HCT116 (cell line): ENCODE results near the gene CFAP46. TPM values are rescaled to one million over a fixed set of nuclear protein-coding genes. Genes with fewer than 3 reads are reported as not detected.

ENCODE experiments used
- ATAC-seq: fragments of 200-7000 bp; cut with Tn5 transposase; 2 replicates; pipeline ENCODE4 v1.9.1; 2020; ENCODE audit warnings: mild to moderate bottlenecking, moderate library complexity
- BruUV-seq: library from RNA; stranded (reverse); fragments of 400-500 nt; replicated peaks from 2 replicates; lab custom pipeline; 2021; lab: Mats Ljungman, UMichigan
- CTCF ChIA-PET: fragments of 300-600 bp; sonication (Branson Sonifier 250); formaldehyde crosslinking; loops from one replicate; lab custom pipeline; 2021; ENCODE audit warnings: antibody characterized with exemption; lab: Charles Lee
- POLR2A ChIA-PET: fragments of 300-600, 350-600 bp; sonication (Branson Sonifier 250); formaldehyde crosslinking; loops from one replicate; lab custom pipeline; 2021; ENCODE audit warnings: antibody characterized with exemption; lab: Charles Lee
- RAD21 ChIA-PET, 2 experiments: fragments of 300-600 bp; sonication (Branson Sonifier 250); formaldehyde crosslinking; loops; one replicate each; lab custom pipeline; 2023; ENCODE audit warnings: low total read pairs in 2 of 2; ENCODE audit not compliant: uncharacterized antibody in 2 of 2, unreplicated experiment in 2 of 2, low non-redundant PET in 1 of 2; lab: Charles Lee
- DNase-seq: peaks from one replicate; pipeline ENCODE4 v3.0.0-alpha.2; 2010; ENCODE audit warnings: low read depth, low spot score
- H2AFZ ChIP-seq: fragments of 200-600 bp; shearing (Covaris generic), sonication (generic); 2 replicates; pipeline ENCODE4 v1.6.1; 2017; ENCODE audit warnings: low read depth, mixed run types, mixed read lengths, antibody characterized with exemption, low read length; ENCODE audit not compliant: poor library complexity, severe bottlenecking
- H3K27ac ChIP-seq: 2 replicates; pipeline ENCODE4 v1.5.1; 2012; ENCODE audit warnings: low read depth, low read length
- H3K27me3 ChIP-seq: fragments of 200-600 bp; sonication (generic); 2 replicates; pipeline ENCODE4 v1.6.1; 2016; ENCODE audit warnings: mixed run types, low read length, mixed read lengths; ENCODE audit not compliant: insufficient read depth
- H3K36me3 ChIP-seq, 2 experiments: fragments of 200-500 bp in 1 of 2; fragments of 200-600 bp in 1 of 2; sonication (Bioruptor generic) in 1 of 2; sonication (generic) in 1 of 2; 2 replicates each; pipeline versions ENCODE4 v1.5.1 to v1.6.1; 2014 to 2016; ENCODE audit warnings: low read length in 2 of 2, inconsistent platforms in 1 of 2, mixed read lengths in 1 of 2, mixed run types in 1 of 2; ENCODE audit not compliant: insufficient read depth in 2 of 2, control insufficient read depth in 1 of 2
- H3K4me1 ChIP-seq, 2 experiments: fragments of 200-600 bp in 1 of 2; sonication (generic) in 1 of 2; 2 replicates each; pipeline versions ENCODE4 v1.5.1 to v1.6.1; 2012 to 2017; ENCODE audit warnings: low read length in 2 of 2, inconsistent platforms in 1 of 2, mild to moderate bottlenecking in 1 of 2, mixed read lengths in 1 of 2, mixed run types in 1 of 2, moderate library complexity in 1 of 2; ENCODE audit not compliant: insufficient read depth in 2 of 2, control insufficient read depth in 1 of 2
- H3K4me2 ChIP-seq: fragments of 200-600 bp; sonication (generic); 2 replicates; pipeline ENCODE4 v1.6.1; 2017; ENCODE audit warnings: mixed run types, low read length, mixed read lengths
- H3K4me3 ChIP-seq, 2 experiments: fragments of 200-600 bp in 1 of 2; sonication (generic) in 1 of 2; replicated peaks in 1 of 2; 2 replicates each; pipeline ENCODE4 v1.5.1; 2011 to 2016; ENCODE audit warnings: low read length in 2 of 2, control low read depth in 1 of 2, low read depth in 1 of 2, mild to moderate bottlenecking in 1 of 2, mixed read lengths in 1 of 2, mixed run types in 1 of 2
- H3K79me2 ChIP-seq: fragments of 200-600 bp; sonication (generic); 2 replicates; pipeline ENCODE4 v1.6.1; 2017; ENCODE audit warnings: mild to moderate bottlenecking, mixed run types, low read length, moderate library complexity, mixed read lengths; ENCODE audit not compliant: insufficient read depth
- H3K9ac ChIP-seq: fragments of 200-600 bp; sonication (generic); 2 replicates; pipeline ENCODE4 v1.6.1; 2016; ENCODE audit warnings: low read length, mixed read lengths
- H3K9me2 ChIP-seq: fragments of 200-600 bp; sonication (generic), shearing (Covaris generic); 2 replicates; pipeline ENCODE4 v1.6.1; 2017; ENCODE audit warnings: mixed run types, mild to moderate bottlenecking, moderate library complexity; ENCODE audit not compliant: insufficient read depth
- H3K9me3 ChIP-seq, 2 experiments: fragments of 200-500 bp in 1 of 2; fragments of 200-600 bp in 1 of 2; sonication (Bioruptor generic) in 1 of 2; sonication (generic) in 1 of 2; 2 replicates each; pipeline ENCODE4 v1.6.1; 2014 to 2017; ENCODE audit warnings: low read length in 2 of 2, mixed read lengths in 2 of 2, inconsistent platforms in 1 of 2, low read depth in 1 of 2, mild to moderate bottlenecking in 1 of 2, mixed run types in 1 of 2, moderate library complexity in 1 of 2; ENCODE audit not compliant: control insufficient read depth in 1 of 2, insufficient read depth in 1 of 2
- H4K20me1 ChIP-seq: fragments of 200-600 bp; sonication (generic), shearing (Covaris generic); 2 replicates; pipeline ENCODE4 v1.6.1; 2017; ENCODE audit warnings: mixed run types, mild to moderate bottlenecking, moderate library complexity; ENCODE audit not compliant: insufficient read depth
- ELF1 ChIP-seq: IDR thresholded peaks from 2 replicates; pipeline ENCODE4 v1.6.1; 2012; ENCODE audit warnings: low read depth, borderline replicate concordance
- ZNF274 ChIP-seq: fragments of 200-500 bp; sonication (Bioruptor generic); IDR thresholded peaks from 2 replicates; pipeline ENCODE4 v1.6.1; 2014; ENCODE audit warnings: mild to moderate bottlenecking, low read depth, low read length, inconsistent platforms
- intact Hi-C: fragments of 100-400 bp; cut with micrococcal nuclease; formaldehyde crosslinking; loops from 2 replicates; pipeline ENCODE4 v1.10.0; 2022
- total RNA-seq: library from RNA; stranded (reverse); gene quantifications from one replicate; pipeline ENCODE4 v1.2.1, GENCODE V29; 2021; ENCODE audit not compliant: unreplicated experiment
- TF ChIP-seq, protein P1 (sequence below): IDR thresholded peaks from 2 replicates; pipeline ENCODE4 v1.6.1; 2012
- TF ChIP-seq, protein P2 (sequence below), 3 experiments: fragments of 200-600 bp in 1 of 3; sonication (generic) in 1 of 3; IDR thresholded peaks in 2 of 3; conservative IDR thresholded peaks in 1 of 3; 2 replicates each; pipeline ENCODE4 v1.5.1; 2012 to 2017; ENCODE audit warnings: low read depth in 2 of 3, low read length in 2 of 3, antibody characterized with exemption in 1 of 3, borderline replicate concordance in 1 of 3, control low read depth in 1 of 3, mild to moderate bottlenecking in 1 of 3, mixed read lengths in 1 of 3, mixed run types in 1 of 3, moderate library complexity in 1 of 3; ENCODE audit not compliant: insufficient read depth in 1 of 3
- TF ChIP-seq, protein P3 (sequence below): IDR thresholded peaks from 2 replicates; pipeline ENCODE4 v1.6.1; 2011; ENCODE audit warnings: mild to moderate bottlenecking, low read length, moderate library complexity; ENCODE audit not compliant: insufficient replicate concordance; ENCODE audit errors: extremely low read depth

The CFAP46 gene
- total RNA-seq, 1 experiment from 2014 or later: 1.4 TPM

DNA sequence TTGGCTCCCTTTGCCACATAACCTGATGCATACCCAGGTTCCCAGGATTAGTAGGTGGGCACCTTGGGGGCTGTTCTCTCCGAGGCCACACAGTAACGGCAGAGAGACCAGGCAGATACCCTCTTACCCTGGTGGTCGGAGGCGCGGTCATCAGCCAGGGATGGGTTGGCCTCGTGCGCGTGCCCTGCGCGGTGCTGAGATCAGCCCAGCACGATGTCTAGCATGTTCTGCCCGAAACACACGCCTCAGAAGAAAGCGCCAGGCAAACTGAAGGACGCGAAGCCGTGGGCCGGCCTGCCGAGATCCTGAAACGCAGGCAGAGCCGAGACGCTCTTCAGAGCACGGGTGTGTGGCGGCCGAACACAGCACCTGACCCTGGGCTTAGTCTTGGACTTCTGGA is 34.7 kb upstream of the CFAP46 start:
- no peak overlapping the region for H3K4me3 ChIP-seq
- ChIA-PET RAD21 (no interaction called here), CTCF (no interaction called here), POLR2A (no interaction called here)
- no peak overlapping the region for H3K9ac ChIP-seq
- H3K36me3 ChIP-seq: no peaks in the 10 kb centered on the region
- no peaks in the 10 kb centered on the region for H3K9me2 ChIP-seq
- no peaks in the 10 kb centered on the region for H3K9me3 ChIP-seq
- H3K79me2 ChIP-seq: no peaks in the 10 kb centered on the region
- intact Hi-C loops: no loop called here
- no peaks in the 10 kb centered on the region for H3K4me1 ChIP-seq
- DNase-seq: no peak
- TF ChIP-seq, protein P1, sequence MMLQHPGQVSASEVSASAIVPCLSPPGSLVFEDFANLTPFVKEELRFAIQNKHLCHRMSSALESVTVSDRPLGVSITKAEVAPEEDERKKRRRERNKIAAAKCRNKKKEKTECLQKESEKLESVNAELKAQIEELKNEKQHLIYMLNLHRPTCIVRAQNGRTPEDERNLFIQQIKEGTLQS: no peak
- no peak for TF ChIP-seq ZNF274
- TF ChIP-seq, protein P2, sequence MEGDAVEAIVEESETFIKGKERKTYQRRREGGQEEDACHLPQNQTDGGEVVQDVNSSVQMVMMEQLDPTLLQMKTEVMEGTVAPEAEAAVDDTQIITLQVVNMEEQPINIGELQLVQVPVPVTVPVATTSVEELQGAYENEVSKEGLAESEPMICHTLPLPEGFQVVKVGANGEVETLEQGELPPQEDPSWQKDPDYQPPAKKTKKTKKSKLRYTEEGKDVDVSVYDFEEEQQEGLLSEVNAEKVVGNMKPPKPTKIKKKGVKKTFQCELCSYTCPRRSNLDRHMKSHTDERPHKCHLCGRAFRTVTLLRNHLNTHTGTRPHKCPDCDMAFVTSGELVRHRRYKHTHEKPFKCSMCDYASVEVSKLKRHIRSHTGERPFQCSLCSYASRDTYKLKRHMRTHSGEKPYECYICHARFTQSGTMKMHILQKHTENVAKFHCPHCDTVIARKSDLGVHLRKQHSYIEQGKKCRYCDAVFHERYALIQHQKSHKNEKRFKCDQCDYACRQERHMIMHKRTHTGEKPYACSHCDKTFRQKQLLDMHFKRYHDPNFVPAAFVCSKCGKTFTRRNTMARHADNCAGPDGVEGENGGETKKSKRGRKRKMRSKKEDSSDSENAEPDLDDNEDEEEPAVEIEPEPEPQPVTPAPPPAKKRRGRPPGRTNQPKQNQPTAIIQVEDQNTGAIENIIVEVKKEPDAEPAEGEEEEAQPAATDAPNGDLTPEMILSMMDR (IDR thresholded peaks at IDR 0.05 in 2 of 3, conservative IDR thresholded peaks at IDR 0.05 in 1 of 3; ENCODE audit: borderline replicate concordance in 1 of 3, insufficient read depth in 1 of 3, low read depth in 2 of 3, low read length in 2 of 3): no peak
- no peak for TF ChIP-seq ELF1
- TF ChIP-seq, protein P3, sequence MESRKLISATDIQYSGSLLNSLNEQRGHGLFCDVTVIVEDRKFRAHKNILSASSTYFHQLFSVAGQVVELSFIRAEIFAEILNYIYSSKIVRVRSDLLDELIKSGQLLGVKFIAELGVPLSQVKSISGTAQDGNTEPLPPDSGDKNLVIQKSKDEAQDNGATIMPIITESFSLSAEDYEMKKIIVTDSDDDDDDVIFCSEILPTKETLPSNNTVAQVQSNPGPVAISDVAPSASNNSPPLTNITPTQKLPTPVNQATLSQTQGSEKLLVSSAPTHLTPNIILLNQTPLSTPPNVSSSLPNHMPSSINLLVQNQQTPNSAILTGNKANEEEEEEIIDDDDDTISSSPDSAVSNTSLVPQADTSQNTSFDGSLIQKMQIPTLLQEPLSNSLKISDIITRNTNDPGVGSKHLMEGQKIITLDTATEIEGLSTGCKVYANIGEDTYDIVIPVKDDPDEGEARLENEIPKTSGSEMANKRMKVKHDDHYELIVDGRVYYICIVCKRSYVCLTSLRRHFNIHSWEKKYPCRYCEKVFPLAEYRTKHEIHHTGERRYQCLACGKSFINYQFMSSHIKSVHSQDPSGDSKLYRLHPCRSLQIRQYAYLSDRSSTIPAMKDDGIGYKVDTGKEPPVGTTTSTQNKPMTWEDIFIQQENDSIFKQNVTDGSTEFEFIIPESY: no peak
- ATAC-seq: no peak
- H3K4me2 ChIP-seq: no peak overlapping the region
- no peak overlapping the region for H3K27ac ChIP-seq
- BruUV-seq: no TSS peak
- H2AFZ ChIP-seq: no peak overlapping the region
- no peaks in the 10 kb centered on the region for H3K27me3 ChIP-seq
- H4K20me1 ChIP-seq: no peaks in the 10 kb centered on the region
